Suppressor macrophage treated with lipopolysaccharide for 1 hour (primary cell): ENCODE measurements around the gene ATF6.
A peak's percentile ranks its signal among the peaks of the same experiment; 100 is the strongest.

Experiments
- DNase-seq, 3 donors: peaks; one replicate each; pipeline ENCODE4 v3.0.0-alpha.2; 2020 to 2022

ATF6 gene

DNA sequence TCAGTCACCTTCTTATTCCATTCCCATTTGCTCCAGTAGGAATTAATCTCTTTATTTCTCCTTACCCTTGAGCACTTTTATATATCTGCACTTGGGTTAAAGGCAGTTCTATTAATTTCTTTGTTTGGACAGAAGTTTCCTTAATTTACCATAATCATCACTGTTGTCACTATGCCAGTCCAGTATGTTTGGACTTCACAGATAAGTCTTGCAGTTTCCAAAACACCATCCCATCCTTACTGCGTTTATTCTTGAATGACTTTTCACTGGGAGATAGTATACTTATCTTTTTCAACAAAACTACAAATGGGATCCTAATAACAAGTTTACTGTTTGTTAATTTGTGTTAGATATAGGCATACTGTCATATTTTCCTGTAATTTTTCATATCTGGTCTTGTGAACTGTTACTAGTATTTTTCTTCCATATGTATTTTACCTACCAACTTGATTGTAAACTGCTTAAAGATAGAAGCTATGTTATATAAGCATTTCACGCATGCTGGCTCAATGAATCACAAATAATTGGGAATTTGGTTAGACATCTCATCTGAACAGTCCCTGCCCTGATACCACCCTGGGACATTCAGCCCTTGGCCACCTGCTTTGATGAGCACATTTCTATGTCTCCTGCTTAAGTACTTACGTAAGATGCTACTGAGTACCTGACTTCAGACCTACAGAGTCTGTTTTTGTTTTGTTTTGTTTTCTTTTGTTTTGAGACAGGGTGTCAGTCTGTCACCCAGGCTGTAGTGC is 179.4 kb downstream of the ATF6 start:
- no peak for DNase-seq

DNA sequence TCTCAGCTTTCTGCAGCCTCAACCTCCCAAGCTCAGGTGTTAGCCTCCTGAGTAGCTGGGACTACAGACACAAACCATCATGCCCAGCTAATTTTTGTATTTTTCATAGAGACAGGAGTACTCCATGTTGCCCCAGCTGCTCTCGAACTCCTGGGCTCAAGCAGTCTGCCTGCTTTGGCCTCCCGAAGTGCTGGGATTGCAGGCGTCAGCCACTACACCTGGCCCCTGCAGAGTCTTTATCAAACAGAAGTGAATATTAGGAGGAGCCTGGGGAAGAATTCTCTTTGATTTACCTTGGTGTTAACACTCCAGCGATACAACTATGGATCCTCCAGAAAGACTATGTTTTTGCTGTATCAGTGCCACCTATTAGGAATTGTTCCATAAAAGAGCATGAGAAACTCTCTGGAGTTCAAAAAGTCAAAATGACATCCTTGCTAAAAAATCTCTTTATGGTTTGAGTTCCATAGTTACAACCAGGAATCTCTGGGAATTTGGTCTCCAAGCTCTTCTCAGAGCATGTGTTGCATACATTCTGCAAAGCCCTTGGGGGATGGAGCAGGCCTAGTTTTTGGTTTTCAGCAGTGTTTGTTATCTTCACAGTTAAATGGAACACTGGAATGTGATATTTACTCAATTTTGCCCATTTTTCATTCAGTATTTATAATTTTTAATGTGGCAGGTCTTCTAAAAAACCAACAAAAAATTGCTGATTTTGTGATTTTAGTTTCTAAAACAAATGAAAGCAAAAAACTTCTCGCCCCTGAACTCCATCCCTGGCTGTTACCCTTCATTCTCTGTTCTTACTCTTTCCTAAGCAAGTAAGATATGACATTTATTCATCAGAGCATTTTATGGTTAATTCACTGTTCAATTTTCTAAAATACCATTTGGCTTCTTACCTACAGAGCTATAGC is 180.2 kb downstream of the ATF6 start:
- no peak for DNase-seq

DNA sequence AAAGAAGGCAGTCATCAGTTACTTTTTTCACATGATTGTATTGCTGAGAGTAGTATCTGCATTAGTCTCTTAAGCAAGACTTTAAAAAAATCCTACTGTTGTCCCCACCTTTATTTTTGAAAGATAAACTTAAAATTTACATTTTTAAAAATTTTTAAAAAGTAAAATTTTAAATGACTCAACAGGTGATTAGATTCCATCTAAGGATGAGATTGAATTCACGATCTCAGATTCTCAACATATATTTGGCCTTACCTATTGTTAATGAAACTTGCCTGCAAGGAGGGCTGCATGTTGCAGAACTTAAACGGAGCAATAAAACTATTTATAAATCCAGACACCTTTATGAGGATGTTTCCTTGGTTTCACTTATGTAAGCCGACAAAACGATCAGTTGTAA is 182.3 kb downstream of the ATF6 start:
- DNase-seq = no peak

DNA sequence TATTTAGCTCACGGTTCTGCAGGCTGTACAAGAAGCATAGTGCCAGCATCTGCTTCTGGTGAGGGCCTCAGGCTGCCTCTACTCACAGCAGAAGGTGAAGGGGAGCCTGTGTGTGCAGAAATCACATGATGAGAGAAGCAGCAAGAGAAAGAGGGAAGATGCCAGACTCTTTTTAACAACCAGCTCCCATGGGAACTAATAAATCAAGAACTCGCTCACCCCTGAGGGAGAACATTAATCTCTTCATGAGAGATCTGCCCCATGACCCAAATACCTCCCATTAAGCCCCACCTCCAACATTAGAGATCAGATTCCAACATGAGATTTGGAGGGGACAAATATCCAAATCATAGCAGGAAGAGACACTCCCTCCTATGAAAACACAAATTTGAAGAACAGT is 183.4 kb downstream of the ATF6 start:
- no peak for DNase-seq

DNA sequence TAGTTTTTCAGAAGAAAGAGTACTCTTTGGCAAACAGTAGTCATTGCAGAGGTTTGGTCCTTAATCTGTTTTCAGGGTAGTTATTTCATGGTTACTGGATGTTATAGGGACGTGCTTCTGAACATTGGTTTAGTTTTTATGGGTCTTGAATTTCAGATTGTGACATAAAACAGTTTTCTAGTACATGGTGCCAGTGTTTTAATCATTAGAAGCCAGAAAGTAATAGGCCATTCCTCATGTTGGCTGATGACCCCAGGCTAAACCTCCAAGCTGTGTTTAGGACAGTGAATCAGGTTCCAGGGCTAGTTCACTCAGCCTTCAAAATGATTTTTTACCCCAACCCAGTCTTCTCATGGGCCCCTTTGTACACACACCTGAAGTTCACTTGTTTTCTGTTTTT is 184.3 kb downstream of the ATF6 start:
- DNase-seq = no peak

DNA sequence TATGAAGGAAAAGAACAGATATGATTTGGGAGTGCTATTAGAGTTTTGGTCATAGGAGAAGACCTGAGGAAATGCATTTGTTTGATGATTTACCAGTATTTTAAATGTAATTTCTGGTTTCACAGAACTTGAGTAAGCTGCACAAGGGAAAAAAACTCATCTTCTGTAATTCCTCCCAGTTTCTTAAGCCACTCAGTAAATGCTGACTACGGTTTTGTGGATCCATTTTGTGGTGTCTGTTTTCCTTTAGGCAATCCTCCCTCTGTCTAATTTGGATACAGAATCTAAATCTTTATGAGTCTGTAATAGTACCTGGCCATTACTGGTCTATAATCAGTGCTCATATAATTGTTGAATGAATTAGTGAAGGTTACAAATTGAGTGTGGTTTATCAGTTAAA is 185.5 kb downstream of the ATF6 start:
- DNase-seq = no peak

DNA sequence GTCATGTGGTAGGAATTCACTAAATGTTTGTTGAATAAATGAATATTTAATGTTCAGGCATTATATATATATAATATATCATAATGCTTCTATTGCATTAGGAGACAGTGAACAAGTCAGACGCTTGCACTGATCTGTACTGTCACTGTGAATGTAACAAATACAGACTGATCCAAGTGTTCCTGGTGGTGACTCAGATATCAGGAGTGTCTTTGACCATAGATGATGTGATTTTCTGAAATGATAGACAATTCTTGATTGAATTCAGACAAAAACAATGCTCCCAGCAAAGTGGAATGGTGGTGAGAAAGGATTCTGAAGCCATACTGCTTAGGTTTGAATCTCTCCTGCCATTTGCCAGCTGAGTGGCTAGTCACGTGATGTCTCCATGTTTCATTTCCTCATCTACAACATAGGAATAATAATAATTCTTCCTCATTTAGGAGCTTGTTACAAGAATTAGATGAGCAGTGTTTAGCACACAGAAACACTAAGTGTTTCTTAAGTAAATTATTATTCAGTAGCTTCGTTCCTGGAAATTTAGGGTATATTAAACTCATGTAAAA is 186.6 kb downstream of the ATF6 start:
- DNase-seq = peak; percentile 21 to 46 (median 25)

DNA sequence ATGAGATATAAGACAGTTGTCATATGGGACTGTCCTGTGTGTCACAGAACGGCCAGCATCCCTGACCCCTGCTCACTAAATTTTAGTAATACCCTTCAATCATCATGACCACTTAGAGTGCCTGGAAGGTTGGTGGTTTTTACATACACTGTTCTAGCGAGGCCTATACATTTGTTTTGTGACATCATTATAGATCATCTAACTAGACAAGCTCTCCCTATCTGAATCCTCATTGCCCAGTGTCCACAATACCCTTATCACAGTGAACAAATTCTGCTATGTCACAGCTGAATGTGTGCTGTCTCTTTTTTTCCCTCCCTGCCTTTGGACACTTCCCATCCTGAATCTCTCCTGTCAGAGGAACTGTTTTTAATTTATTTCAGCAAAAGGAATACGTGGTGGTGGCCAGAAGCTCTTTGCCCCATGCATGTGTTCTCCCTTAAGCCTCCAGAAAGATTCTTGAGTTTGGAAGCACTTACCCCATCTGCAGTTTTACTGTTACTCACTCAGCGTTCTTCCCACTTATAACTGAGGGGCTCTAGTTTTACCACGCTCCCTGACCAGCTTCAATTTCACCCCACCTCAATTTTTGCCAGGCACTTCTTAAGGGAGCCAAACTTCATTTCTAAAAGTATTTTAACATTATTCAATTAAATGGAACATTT is 187.3 kb downstream of the ATF6 start:
- no peak for DNase-seq

DNA sequence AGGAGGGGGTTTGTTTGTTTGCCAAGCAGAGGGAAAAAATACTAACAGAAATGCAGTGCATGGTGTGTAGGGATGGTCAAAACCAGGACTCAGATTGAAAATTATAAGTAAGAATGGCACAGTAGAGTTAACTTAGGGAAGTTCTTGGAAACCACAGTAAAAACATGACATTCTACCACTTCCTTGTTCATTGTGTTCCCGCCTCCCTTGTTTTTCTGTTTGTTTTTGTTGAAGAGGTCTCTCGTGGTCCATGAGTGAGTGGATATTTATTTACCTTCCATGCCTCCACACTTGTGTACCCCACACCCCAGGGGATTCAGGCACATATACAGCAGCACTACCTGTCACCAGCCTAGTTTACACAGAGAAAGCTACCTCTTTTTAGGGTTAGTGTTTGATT is 187.9 kb downstream of the ATF6 start:
- peak in 2 of 3 donors; percentile 36 to 53 for DNase-seq

DNA sequence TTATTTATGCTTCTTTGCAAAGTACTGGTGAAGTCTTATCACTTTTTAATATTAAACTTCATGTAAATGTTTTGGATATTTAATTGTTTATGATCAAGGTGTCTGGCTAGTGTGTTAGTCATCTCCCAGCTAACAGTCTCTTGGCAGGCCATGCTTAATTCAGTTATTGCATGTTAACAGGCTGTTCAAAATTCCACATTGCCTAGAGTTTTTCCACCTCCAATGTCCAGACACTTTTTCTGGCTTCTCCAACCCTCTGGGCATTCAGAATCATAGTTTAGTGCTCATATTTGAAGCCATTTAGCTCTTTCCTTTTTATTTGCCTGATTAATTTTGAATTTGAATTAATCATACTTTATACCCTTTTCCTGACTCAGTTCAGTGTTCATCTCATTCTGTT is 188.3 kb downstream of the ATF6 start:
- DNase-seq = no peak

DNA sequence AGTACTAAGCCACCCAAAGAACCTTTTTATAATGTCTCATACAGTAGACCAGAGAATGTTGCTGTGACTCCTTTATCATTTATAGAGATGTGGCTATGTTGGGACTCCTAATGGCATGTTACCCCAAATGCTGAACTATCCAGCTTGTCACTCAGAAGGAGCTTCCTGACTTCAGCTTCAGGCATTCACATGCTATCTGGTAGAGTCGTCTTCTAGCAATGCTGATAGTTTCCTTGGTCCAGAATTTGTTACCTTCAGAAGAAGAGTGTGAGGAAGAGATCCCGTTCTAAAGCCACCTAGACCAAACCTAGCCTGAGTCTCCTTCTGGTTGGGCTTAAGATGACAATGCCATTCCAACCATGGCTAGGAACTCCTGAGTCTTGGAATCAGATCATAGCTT is 189.5 kb downstream of the ATF6 start:
- no peak for DNase-seq

DNA sequence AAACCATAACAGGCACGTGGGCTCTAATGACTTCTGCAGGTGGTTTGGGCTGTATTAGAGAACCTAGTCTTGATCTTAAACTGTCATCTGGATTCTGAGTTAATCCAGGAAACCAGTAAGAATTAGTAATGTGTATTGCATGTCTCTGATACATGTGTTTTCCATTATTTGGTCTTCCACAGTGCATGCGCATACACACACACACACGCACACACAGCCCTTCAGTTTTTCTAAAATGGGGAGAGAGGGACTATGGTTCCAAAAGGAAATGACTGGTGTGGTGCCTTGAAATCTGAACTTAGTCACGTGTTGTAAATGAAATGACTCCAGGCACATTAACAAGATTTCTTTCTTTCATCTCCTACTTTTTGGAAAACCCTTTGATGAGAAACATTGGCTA is 190.0 kb downstream of the ATF6 start:
- no peak for DNase-seq

DNA sequence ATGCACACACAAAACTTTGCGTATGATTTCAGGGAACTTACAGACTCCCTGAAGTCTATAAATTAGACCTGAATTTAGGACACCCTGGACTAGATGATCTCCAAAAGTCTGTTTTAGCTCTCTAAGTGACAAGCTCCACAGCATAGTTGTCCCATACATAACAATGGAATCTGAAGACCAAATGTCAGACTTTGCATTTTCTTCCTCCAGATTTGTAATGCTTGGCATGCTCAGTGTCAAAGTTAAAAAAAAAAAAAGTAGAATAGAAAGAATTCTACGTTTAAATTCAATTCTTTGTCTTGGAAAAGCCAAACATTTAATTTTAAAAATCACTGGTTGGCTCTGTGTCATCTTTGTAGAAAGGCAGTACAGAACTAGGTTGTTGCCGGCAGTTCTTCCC is 190.8 kb downstream of the ATF6 start:
- no peak for DNase-seq

DNA sequence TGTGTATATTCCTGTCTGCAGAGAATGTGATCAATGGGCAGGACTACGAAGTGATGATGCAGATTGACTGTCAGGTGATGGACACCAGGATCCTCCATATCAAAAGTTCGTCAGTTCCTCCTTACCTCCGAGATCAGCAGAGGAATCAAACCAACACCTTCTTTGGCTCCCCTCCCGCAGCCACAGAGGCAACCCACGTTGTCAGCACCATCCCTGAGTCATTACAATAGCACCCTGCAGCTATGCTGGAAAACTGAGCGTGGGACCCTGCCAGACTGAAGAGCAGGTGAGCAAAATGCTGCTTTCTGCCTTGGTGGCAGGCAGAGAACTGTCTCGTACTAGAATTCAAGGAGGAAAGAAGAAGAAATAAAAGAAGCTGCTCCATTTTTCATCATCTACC is 192.3 kb downstream of the ATF6 start:
- DNase-seq = no peak

DNA sequence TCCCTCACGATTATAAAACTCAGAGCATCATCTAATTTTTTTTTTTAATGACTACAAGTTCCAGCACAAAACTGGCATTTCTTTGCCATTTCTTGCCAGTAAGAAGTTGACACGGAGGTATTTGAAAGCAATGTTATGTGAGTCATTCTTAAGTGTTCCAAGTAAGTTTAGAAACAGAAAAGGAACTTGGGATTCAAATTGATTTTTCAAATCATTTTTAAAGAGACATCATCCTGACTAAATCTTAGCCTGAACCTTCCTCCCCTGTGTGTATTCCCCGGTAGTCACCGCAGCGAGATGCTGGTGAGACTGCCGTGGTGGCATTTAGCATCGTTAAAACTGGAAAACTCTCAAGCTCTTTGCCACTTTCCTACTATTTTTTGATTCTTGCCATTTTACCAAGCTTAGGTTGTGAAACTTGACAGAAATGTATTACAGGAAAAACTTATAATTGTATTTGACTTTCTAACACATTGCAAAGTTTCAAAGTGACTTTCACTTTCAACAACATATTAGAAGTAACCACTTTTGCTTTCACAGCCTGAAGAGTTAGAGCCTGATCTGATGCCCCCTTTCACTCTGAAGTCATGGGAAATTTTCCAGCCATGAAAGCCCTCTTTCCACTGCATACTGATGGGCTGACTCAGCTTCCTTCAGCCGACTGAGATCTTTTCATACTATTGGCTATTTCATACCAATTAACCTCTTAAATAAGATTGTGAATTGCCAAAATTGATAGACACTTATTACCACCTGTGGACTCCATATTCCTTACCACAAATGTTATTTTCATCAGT is 196.2 kb downstream of the ATF6 start:
- DNase-seq = peak; percentile 70 to 85 (median 80)

DNA sequence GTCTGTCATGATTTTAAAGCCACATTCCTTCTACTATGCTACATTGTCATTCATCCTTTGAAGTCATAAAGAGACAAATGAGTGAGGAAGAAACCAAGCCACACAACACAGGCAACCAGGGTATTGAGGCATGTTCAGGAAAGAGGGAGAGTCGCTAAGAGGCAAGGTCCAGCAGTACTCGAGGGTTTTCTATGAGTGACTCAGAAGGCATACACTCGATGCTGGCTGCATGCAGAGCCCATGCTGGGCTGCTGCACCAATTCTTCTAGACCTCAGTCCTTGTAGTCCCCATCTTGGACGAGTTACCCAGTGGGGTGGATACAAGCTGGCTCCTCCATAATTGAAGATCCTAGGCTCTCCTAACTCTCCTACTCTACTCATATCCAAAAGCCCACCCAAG is 199.9 kb downstream of the ATF6 start:
- DNase-seq = no peak

DNA sequence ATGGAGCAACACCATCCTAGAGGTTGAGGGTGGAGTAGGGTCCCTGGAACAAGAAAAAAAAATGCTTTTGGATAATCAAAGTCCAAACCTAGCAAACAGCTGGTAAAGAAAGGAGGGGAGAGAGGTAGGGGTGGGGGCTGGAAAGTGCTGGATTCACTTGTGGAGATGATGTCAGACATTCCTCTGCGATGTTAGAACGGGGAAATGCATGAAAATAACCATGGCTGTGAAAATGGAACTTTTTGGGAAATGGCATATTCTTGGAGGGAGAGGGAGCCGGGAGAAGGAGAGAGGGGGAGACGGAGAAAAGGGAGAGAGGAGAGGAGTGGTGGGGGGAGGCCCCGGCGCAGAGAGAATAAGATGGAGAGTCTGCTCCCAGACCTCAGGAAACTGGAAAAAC is 203.9 kb downstream of the ATF6 start:
- no peak for DNase-seq

DNA sequence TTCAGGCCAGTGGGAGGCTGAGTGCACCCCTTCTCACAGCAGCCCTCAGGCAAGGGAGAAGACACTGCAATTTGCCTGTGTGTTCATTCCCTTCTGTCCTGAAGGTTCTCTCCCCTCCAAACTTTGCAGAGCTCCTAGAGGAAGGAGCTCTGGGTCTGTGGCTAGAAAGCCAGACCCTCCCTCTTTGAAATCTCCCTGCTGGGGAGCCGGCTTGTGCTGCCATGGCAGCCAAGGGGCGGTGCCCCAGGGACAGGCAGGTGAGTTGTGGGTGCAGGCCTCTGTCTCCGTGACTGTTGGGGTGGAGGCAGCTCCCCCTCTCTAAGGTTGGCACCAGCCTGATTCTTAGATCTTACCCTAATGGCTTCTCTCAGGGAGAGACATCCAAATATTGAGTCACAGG is 204.5 kb downstream of the ATF6 start:
- no peak for DNase-seq

DNA sequence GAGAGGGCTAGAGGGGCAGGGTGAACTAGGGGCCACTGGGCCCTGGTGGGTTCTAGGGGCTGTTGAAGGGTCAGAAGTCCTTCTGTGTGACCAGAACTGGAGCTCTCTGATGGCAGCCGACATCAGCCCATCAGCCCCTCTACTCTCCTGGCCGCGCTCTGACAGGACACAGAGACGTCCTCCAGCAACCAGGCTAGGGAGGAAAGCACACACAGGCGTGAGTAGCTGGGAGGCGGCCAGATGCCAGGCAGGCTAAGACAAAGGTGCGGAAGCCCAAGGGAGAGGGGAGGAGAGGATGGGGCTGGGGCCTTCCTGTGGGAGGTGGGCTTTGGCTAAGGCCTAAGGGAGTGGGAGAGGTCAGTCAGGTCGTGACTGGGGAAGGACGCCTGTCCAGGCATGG is 206.7 kb downstream of the ATF6 start:
- DNase-seq = no peak

DNA sequence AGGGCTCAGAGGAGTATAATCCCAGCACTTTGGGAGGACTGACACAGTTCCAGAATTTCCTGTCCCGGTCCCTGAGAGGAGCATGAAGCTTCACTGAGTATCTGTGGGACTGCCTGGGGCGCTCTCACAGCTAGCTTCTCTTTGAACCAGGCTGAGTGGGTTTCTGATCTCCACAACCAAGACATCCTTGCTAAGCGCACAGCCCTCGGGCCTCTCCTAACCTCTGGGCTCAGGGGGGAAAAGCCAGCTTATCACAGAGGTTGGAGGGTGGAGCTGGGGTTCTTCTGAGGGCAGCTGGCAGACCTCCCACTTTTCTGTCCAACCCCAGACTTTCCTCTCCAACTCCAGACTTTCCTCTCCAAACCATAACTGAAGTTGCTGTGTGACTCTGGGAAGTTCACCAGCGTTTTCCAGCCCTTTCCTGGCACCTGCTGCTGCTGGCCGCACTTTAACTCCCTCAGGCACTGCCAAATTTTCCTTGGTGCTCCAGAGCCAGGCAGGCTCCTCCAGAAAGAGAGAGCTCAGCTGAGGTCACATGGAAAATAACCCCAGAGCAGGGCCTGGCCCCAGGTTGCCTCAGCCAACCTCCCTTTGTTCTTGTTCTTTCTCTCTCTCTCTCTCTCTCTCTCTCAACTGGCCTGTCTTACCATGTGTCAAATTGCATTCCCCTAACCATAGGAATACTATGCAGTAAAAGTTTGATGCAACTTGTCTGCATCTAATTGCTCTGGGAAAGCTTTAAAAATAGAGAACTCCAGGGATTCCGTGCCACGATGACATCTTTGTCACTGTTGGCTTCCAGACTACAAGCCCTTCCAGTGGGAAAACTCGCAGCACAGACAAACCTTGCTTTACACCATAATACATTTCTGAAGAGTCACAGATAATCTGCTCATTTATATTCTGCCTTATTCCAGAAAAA is 208.1 kb downstream of the ATF6 start:
- DNase-seq = no peak

DNA sequence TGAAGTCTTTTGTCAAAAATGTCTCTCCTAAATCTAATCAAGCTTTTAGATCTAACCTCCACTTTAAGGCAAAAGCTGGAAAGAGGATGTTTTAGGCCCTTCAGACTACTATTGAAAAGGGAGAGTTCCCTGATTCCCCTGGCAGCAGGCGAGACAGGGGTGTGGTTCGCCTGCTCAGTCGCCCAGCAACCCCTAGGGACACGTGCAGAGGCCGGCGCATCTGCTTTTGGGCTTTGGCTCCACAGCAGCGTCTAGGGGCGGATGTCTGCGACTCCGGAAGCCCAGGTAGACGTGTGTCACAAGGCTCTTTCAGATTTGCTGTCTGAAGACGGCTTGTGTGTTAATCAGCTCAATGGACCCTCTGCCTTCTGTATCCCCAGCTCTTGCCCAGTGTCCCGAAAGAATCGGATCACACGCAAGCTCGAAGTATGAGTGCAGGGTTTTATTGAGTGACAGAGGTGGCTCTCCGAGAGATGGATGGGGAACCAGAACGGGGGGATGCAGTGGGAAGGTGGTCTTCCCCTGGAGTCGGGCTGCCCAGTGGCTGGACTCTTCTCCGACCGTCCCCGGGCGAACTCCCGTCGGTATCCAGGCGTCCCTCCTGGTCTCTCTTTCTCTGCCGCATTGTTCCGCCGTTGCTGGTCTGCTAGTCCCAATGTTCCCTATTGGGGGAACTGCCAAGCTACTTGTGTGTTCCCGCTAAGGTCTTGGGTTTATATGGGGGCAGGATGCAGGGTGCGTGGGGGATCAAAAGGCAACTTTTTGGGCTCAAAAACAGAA is 212.1 kb downstream of the ATF6 start:
- DNase-seq = no peak
